HepG2 (cell line): Measurements from ENCODE around the gene ZNF792. TPM values are rescaled to one million over a fixed set of nuclear protein-coding genes. Genes with fewer than 3 reads are reported as not detected.
A peak's percentile ranks its signal among the peaks of the same experiment; 100 is the strongest.

ENCODE experiments used
- EEA1 ChIP-seq: sonication (generic); formaldehyde crosslinking; IDR thresholded peaks from 2 replicates; pipeline ENCODE4 v1.5.1; 2020; ENCODE audit warnings: mild to moderate bottlenecking, missing genetic modification reagents, borderline replicate concordance
- FOXA3 ChIP-seq: IDR thresholded peaks from 2 replicates; pipeline ENCODE4 v1.6.1; 2016; ENCODE audit warnings: missing genetic modification reagents, missing compliant biosample characterization
- GZF1 ChIP-seq: sonication (generic); formaldehyde crosslinking; IDR thresholded peaks from 2 replicates; pipeline ENCODE4 v1.5.1; 2020; ENCODE audit warnings: mild to moderate bottlenecking, missing genetic modification reagents
- IRF9 ChIP-seq: sonication (generic); formaldehyde crosslinking; IDR thresholded peaks from 2 replicates; pipeline ENCODE4 v1.8.0; 2022; ENCODE audit warnings: missing genetic modification reagents, mild to moderate bottlenecking, borderline replicate concordance
- MIER2 ChIP-seq: IDR thresholded peaks from 2 replicates; pipeline ENCODE4 v1.6.1; 2016; ENCODE audit warnings: missing biosample characterization, missing genetic modification reagents
- NAIF1 ChIP-seq: sonication (generic); formaldehyde crosslinking; IDR thresholded peaks from 2 replicates; pipeline ENCODE4 v1.5.0; 2020; ENCODE audit warnings: mild to moderate bottlenecking, missing genetic modification reagents, borderline replicate concordance
- NFIC ChIP-seq: IDR thresholded peaks from 2 replicates; pipeline ENCODE4 v1.6.1; 2012; ENCODE audit warnings: mild to moderate bottlenecking, low read length, inconsistent platforms
- PHF20 ChIP-seq: sonication (generic); formaldehyde crosslinking; IDR thresholded peaks from 2 replicates; pipeline ENCODE4 v1.5.0; 2020; ENCODE audit warnings: mild to moderate bottlenecking, missing genetic modification reagents
- RARA ChIP-seq: IDR thresholded peaks from 2 replicates; pipeline ENCODE4 v1.6.1; 2016; ENCODE audit warnings: missing genetic modification reagents, missing compliant biosample characterization
- RELA ChIP-seq: sonication (generic); formaldehyde crosslinking; IDR thresholded peaks from 2 replicates; pipeline ENCODE4 v1.4.0; 2020; ENCODE audit warnings: missing genetic modification reagents
- SYNCRIP ChIP-seq: fragments of 200-400 bp; formaldehyde crosslinking; IDR thresholded peaks from 2 replicates; pipeline ENCODE4 v1.6.1; 2018; ENCODE audit warnings: mild to moderate bottlenecking, low read depth, low read length; ENCODE audit not compliant: insufficient read depth
- TARDBP ChIP-seq: sonication (generic); formaldehyde crosslinking; IDR thresholded peaks from 2 replicates; pipeline ENCODE4 v1.8.0; 2022; ENCODE audit warnings: mild to moderate bottlenecking, missing genetic modification reagents
- ZNF3 ChIP-seq: IDR thresholded peaks from 2 replicates; pipeline ENCODE4 v1.7.0; 2017; ENCODE audit warnings: inconsistent platforms
- ZNF543 ChIP-seq: sonication (generic); formaldehyde crosslinking; IDR thresholded peaks from 2 replicates; pipeline ENCODE4 v1.4.0; 2020; ENCODE audit warnings: mild to moderate bottlenecking, missing genetic modification reagents
- ZNF546 ChIP-seq: sonication (generic); formaldehyde crosslinking; conservative IDR thresholded peaks from 2 replicates; pipeline ENCODE4 v1.8.1; 2023; ENCODE audit warnings: mild to moderate bottlenecking, missing genetic modification reagents
- ZNF768 ChIP-seq: sonication (generic); formaldehyde crosslinking; IDR thresholded peaks from 2 replicates; pipeline ENCODE4 v1.4.0; 2020; ENCODE audit warnings: missing genetic modification reagents
- ZNF776 ChIP-seq: sonication (generic); formaldehyde crosslinking; IDR thresholded peaks from 2 replicates; pipeline ENCODE4 v1.4.0; 2020; ENCODE audit warnings: mild to moderate bottlenecking, missing genetic modification reagents
- ZNF777 ChIP-seq: sonication (generic); formaldehyde crosslinking; IDR thresholded peaks from 2 replicates; pipeline ENCODE4 v1.4.0; 2020; ENCODE audit warnings: missing genetic modification reagents
- polyA plus RNA-seq, 8 experiments: library from polyadenylated mRNA; depleted of rRNA in 3 of 8; stranded (reverse) in 7 of 8; unstranded in 1 of 8; fragments of >200 nt; fragmentation: Illumina TruSeq in 4 of 8; extraction: Trizol in 4 of 8; gene quantifications; 2 replicates each; pipeline versions ENCODE4 v1.2.1 to v1.2.3, GENCODE V29; 2011 to 2016; ENCODE audit warnings: low read depth in 4 of 8, missing spikeins in 1 of 8, mixed read lengths in 1 of 8; ENCODE audit not compliant: insufficient read depth in 1 of 8
- total RNA-seq, 5 experiments: library from RNA; depleted of rRNA; stranded (reverse); fragments of >200 nt; fragmentation: Illumina TruSeq; extraction: Trizol; gene quantifications; 2 replicates each; pipeline ENCODE4 v1.2.3, GENCODE V29; 2016; ENCODE audit warnings: low read depth in 1 of 5
- TF ChIP-seq, protein P1 (sequence below): sonication (generic); formaldehyde crosslinking; IDR thresholded peaks from 2 replicates; pipeline ENCODE4 v1.8.0; 2022; ENCODE audit warnings: mild to moderate bottlenecking, missing genetic modification reagents; ENCODE audit not compliant: insufficient replicate concordance
- TF ChIP-seq, protein P2 (sequence below): sonication (generic); formaldehyde crosslinking; conservative IDR thresholded peaks from 2 replicates; pipeline ENCODE4 v1.4.0; 2020; ENCODE audit warnings: mild to moderate bottlenecking, missing genetic modification reagents, moderate library complexity
- TF ChIP-seq, protein P3 (sequence below): sonication (generic); formaldehyde crosslinking; IDR thresholded peaks from 2 replicates; pipeline ENCODE4 v1.4.0; 2020; ENCODE audit warnings: low read depth, mild to moderate bottlenecking, missing genetic modification reagents

The ZNF792 gene
- total and polyA plus RNA-seq, 2 of the 13 experiments (the other 11 are each of a cell fraction or from before 2014, with no cell fraction given): 5.5 to 11.5 TPM

- TF ChIP-seq EEA1 (CRISPR knock-in tag) (peak; percentile 62; the same call in 1 of the 2 replicates), PHF20 (CRISPR knock-in tag) (peak; percentile 56), IRF9 (CRISPR knock-in tag) (peak; percentile 44; the same call in 1 of the 2 replicates), TARDBP (CRISPR knock-in tag) (peak; percentile 54; the same call in 1 of the 2 replicates), ZNF768 (CRISPR knock-in tag) (peak; percentile 20; the same call in 1 of the 2 replicates), RARA (CRISPR knock-in tag) (no peak; the same call in 1 of the 2 replicates), ZNF3 (CRISPR knock-in tag) (no peak), ZNF776 (CRISPR knock-in tag) (no peak), MIER2 (CRISPR knock-in tag) (no peak), GZF1 (CRISPR knock-in tag) (peak; percentile 76; the same call in 1 of the 2 replicates), ZNF777 (CRISPR knock-in tag) (peak; percentile 77), NAIF1 (CRISPR knock-in tag) (no peak), SYNCRIP (no peak), ZNF546 (CRISPR knock-in tag) (peak; percentile 41; the same call in 1 of the 2 replicates), FOXA3 (CRISPR knock-in tag) (no peak; the same call in 1 of the 2 replicates), ZNF543 (0 out of 2 replicates have a peak, but pooled peaks have one; percentile 39), RELA (CRISPR knock-in tag) (no peak), NFIC (no peak)
- TF ChIP-seq, protein P1, sequence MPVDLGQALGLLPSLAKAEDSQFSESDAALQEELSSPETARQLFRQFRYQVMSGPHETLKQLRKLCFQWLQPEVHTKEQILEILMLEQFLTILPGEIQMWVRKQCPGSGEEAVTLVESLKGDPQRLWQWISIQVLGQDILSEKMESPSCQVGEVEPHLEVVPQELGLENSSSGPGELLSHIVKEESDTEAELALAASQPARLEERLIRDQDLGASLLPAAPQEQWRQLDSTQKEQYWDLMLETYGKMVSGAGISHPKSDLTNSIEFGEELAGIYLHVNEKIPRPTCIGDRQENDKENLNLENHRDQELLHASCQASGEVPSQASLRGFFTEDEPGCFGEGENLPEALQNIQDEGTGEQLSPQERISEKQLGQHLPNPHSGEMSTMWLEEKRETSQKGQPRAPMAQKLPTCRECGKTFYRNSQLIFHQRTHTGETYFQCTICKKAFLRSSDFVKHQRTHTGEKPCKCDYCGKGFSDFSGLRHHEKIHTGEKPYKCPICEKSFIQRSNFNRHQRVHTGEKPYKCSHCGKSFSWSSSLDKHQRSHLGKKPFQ (CRISPR knock-in tag): peak; percentile 21
- TF ChIP-seq, protein P2, sequence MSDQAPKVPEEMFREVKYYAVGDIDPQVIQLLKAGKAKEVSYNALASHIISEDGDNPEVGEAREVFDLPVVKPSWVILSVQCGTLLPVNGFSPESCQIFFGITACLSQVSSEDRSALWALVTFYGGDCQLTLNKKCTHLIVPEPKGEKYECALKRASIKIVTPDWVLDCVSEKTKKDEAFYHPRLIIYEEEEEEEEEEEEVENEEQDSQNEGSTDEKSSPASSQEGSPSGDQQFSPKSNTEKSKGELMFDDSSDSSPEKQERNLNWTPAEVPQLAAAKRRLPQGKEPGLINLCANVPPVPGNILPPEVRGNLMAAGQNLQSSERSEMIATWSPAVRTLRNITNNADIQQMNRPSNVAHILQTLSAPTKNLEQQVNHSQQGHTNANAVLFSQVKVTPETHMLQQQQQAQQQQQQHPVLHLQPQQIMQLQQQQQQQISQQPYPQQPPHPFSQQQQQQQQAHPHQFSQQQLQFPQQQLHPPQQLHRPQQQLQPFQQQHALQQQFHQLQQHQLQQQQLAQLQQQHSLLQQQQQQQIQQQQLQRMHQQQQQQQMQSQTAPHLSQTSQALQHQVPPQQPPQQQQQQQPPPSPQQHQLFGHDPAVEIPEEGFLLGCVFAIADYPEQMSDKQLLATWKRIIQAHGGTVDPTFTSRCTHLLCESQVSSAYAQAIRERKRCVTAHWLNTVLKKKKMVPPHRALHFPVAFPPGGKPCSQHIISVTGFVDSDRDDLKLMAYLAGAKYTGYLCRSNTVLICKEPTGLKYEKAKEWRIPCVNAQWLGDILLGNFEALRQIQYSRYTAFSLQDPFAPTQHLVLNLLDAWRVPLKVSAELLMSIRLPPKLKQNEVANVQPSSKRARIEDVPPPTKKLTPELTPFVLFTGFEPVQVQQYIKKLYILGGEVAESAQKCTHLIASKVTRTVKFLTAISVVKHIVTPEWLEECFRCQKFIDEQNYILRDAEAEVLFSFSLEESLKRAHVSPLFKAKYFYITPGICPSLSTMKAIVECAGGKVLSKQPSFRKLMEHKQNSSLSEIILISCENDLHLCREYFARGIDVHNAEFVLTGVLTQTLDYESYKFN (CRISPR knock-in tag): peak; percentile 60
- TF ChIP-seq, protein P3, sequence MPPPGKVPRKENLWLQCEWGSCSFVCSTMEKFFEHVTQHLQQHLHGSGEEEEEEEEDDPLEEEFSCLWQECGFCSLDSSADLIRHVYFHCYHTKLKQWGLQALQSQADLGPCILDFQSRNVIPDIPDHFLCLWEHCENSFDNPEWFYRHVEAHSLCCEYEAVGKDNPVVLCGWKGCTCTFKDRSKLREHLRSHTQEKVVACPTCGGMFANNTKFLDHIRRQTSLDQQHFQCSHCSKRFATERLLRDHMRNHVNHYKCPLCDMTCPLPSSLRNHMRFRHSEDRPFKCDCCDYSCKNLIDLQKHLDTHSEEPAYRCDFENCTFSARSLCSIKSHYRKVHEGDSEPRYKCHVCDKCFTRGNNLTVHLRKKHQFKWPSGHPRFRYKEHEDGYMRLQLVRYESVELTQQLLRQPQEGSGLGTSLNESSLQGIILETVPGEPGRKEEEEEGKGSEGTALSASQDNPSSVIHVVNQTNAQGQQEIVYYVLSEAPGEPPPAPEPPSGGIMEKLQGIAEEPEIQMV: peak; percentile 91
Observed at GRCh38 chr19:34963573-34964406, at the start of gene ZNF792 (continued).
